Measurements from ENCODE around the gene CLDN7.

CLDN7 gene

DNA sequence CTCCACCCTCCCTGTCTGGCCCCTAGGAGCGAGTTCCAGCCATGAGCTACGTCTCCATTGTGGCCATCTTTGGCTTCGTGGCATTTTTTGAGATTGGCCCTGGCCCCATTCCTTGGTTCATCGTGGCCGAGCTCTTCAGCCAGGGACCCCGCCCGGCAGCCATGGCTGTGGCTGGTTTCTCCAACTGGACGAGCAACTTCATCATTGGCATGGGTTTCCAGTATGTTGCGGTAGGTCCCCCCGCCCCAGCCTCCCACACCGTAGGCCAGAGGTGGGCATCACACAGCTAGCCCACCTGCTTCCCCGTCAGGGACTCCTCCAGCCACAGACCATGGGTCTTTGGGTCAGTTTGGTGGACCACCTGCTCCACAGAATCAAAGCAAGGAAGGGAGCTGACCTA lies 23.4 kb upstream of the CLDN7 start:
- DNase-seq (ENCODE audit: low spot score) = no peak

DNA sequence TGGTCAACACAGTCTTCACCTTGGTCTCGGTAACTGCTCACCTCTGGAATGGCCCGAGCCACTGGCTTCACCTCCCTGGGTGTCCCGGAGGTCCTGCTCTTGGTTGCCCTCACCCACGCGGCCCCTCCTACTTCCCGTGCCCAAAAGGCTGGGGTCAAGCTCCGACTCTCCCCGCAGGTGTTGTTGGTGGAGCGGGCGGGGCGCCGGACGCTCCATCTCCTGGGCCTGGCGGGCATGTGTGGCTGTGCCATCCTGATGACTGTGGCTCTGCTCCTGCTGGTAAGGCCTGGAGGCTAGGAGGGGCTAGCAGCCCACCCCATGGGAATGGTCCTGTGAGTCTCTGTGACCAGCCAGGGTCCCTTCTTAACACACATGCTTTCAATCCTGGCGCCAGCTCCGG lies 22.6 kb upstream of the CLDN7 start:
- DNase-seq (ENCODE audit: low spot score) = no peak

DNA sequence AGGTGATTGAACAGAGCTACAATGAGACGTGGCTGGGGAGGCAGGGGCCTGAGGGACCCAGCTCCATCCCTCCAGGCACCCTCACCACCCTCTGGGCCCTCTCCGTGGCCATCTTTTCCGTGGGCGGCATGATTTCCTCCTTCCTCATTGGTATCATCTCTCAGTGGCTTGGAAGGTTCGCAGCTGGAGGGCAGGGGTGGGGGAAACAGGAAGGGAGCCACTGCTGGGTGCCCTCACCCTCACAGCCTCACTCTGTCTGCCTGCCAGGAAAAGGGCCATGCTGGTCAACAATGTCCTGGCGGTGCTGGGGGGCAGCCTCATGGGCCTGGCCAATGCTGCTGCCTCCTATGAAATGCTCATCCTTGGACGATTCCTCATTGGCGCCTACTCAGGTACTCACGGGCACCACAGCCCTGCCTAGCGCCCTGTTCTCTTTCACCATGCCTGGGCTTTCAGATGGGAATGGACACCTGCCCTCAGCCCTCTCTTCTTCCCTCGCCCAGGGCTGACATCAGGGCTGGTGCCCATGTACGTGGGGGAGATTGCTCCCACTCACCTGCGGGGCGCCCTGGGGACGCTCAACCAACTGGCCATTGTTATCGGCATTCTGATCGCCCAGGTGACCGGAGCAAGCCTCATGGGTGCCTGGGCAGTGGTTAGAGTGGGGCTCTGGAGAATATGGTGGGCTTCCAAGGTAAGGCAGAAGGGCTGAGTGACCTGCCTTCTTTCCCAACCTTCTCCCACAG lies 21.4 kb upstream of the CLDN7 start:
- DNase-seq (ENCODE audit: low spot score) = no peak

DNA sequence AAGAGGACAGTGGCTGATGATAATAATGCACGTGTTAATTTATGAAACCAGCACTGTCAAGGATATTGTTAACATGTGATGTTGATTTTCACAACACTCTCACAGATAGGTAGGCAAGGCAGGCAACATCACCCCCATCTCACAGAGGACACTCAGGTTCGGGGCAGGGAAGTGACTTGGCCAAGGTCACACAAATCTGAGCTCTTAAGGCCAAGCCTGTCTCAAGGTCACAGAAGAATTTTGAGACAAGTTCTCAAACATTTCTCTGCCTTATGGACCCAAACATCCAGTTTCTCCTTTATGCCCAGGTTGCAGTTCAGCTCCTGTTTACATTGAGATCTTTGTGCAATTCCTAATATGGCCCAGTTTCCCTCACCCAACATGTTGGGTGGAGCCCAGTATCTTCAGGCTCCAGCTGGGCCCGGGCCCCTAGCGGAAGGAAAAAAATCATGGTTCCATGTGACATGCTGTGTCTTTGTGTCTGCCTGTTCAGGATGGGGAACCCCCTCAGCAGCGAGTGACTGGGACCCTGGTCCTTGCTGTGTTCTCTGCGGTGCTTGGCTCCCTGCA lies 20.6 kb upstream of the CLDN7 start:
- DNase-seq (ENCODE audit: low spot score) = no peak

- peak; percentile 51 for DNase-seq (ENCODE audit: low spot score)
Observed at GRCh38 chr17:7281953-7282751, 19.9 kb upstream of the CLDN7 start.

- DNase-seq (ENCODE audit: low spot score) = peak; percentile 99
Observed at GRCh38 chr17:7281074-7281952, 19.0 kb upstream of the CLDN7 start, which contains the start of gene SLC2A4. Gene SLC2A4, plus strand, starts transcription at chr17:7281718. Its CDS starts 217 bp downstream, at chr17:7281935.

DNA sequence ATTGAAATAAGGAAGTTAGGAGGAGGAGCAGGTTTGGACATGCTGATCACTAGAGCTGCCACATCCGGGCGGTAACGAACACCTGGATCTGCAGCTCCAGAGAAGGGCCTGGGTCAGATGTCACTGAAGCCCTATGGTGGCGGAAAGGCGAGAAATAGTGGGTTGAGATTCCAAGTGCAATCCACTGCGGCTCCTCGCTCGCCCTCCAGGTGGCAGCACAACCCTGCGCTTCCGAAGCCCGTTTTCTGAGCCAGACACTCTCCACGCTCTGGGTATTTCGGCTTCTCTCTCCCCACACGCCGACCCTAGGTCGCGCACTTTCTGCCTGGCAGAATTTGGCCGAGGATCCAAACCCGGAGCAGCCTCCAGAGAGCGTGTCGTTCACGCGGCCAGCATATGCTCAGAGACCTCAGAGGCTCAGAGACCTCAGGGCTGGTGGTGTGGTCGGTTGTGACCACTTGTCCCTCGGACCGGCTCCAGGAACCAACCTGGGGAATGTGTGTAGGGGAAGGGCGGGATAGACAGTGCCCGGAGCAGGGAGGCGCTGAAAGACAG lies 18.3 kb upstream of the CLDN7 start:
- DNase-seq (ENCODE audit: low spot score) = peak; percentile 85

- no peak for DNase-seq (ENCODE audit: low spot score)
Observed at GRCh38 chr17:7279448-7279847, 17.2 kb upstream of the CLDN7 start.

DNA sequence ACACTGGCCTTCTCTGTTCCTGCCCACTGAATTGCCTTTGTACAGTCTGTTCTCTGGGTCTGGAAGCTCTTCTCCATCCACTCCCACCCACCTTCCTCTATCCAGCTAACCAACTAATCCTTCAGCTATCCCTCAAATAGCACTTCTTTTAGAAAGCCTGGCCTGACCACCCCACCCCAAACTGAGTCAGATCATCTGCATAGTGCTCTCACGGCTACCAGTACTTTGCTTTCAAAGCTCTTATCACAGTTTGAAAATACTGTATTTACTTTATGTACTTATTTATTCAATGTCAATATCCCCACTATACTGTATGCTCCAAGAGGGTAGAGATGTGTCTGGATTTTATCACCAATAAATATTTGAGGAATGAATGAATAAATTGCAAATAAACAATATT lies 4.5 kb upstream of the CLDN7 start:
- DNase-seq (ENCODE audit: low spot score) = no peak

GRCh38 chr17:7263801-7264078 lies 1.5 kb upstream of the CLDN7 start:
- DNase-seq (ENCODE audit: low spot score) = no peak

GRCh38 chr17:7262935-7263800 lies 890 bp upstream of the CLDN7 start:
- peak; percentile 80 for DNase-seq (ENCODE audit: low spot score)

DNA sequence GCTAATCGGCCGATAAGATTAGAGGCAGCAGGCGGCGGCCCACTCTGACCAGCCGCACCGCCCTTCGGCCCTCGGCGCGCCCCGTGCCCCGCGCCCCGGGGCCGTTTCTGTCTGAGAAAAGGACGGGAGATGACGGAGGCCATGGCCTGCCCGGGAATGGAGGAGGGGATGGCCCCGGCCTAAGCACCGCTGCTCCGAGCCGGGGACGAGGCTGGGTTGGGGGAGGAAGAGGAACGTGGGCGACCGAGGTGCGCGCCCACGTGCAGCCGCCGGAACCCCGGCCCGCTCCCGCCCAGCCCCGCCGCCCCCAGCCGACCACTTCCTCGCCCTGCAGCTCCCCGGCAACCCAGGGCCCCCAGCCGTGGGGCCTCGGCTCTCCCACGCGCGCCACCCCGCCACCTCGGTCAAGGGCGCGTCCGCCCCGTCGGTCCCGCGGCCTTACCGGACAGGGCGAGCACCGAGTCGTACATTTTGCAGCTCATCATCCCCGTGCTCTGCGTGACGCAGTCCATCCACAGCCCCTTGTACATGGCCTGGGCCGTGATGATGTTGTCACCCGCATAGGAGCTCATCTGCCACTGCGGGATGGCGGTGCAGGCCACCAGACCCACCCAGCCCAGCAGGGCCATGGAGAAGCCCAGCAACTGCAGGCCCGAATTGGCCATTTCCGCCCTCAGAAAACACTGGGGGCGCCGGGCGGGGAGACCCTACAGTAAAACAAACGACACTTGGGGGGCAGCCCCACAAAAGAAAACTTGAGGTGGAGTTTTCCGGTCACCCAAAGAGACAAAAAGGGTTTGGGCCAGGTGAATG lies 693 bp downstream of the CLDN7 start:
- DNase-seq (ENCODE audit: low spot score) = peak; percentile 31

GRCh38 chr17:7260651-7261378 lies 1.5 kb downstream of the CLDN7 start:
- peak; percentile 83 for DNase-seq (ENCODE audit: low spot score)

- DNase-seq (ENCODE audit: low spot score) = no peak
Observed at GRCh38 chr17:7260151-7260550, 2.1 kb downstream of the CLDN7 start.

GRCh38 chr17:7259555-7259889 lies 2.8 kb downstream of the CLDN7 start:
- DNase-seq (ENCODE audit: low spot score) = no peak

- no peak for DNase-seq (ENCODE audit: low spot score)
Observed at GRCh38 chr17:7258731-7259554, 3.3 kb downstream of the CLDN7 start.

DNA sequence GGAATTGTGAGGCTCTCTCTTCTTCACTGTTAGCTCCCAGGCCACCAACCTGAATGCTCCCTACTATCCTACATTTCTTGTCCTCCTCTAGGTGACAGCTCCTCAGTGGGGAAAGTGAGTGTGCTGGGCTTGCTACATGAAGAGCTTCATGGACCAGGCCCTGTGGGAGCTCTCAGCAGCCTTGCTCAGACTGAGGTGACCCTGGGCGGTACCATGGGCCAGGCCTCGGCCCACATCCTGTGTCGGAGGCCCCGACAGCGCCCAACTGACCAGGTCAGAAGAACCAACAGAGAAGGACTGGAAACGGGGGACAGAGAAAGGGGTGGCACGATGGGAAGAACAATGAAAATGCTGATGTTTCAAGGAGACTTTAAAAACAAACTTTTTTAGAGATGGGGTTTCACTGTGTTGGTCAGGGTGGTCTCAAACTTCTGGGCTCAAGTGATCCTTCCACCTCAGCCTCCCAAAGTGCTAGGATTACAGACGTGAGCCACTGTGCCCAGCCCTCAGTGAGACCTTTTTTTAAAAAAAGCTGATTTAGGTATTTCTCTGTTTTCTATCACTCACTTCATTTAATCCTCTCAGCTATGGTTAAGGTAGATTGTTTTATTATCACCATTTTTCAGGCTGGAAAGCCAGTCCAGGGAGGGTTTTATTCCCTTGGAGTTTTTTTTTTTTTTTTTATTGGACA lies 5.4 kb downstream of the CLDN7 start:
- no peak for DNase-seq (ENCODE audit: low spot score)

GRCh38 chr17:7254511-7254910 lies 7.8 kb downstream of the CLDN7 start:
- DNase-seq (ENCODE audit: low spot score) = no peak
